NCI-H1105 (cell line): ENCODE measurements around the gene SESN1.
"Not testable (repeated sequence)": the region's sequence is repeated elsewhere in the genome, so short reads cannot be mapped to it uniquely, and the experiment has no call there.

Source experiments
- DNase-seq: peaks from one replicate; lab custom pipeline; 2025; lab: John Stamatoyannopoulos, UW

The SESN1 gene

DNA sequence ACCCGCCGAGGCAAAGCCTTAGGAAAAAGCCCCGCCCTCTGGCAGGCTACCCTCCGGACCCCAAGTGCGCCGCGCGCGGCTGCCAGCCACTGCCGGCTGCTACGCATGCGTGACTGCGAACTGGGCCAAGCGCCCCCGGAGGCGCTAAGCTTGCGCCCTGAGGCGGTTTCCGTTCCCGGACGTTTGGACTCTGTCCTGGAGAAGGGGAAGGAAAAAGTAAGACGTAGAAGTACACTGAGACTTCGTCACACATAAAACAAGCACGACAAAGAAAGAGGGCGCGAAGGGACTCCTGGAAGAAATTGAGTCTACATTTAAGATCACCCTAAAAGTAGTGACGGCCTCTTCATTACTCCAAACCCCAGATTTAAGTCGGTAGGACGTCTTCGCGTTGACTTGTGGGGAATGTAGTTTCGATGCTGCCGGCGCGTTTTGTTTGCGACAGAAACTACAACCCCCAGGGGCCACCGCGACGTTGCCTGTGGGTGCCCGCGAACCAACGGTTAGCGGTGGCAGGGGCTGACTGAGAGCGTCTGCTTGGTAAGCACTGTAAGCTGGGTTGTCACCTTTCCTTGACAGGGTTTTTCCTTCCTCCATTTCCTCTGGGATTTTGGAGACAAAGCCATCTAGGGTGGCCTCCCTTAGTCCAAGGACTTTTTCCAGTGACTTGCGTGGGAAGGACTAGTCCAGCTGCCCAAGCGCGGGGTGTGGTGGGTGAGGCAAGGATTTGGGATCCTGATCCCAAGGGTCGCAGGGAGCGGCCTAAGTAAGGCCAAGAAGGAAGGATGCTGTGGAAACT is 589 bp upstream of the SESN1 start, which contains the start of gene CEP57L1:
CEP57L1 (plus strand) TSS at position 472 of the 799 bp plus-strand sequence. CDS start 49,715 bp downstream, outside the sequence.
- peak; percentile 95 for DNase-seq

- no peak for DNase-seq
These were observed 772 bp downstream of the SESN1 start for GRCh38 chr6:109093732-109094415.

DNA sequence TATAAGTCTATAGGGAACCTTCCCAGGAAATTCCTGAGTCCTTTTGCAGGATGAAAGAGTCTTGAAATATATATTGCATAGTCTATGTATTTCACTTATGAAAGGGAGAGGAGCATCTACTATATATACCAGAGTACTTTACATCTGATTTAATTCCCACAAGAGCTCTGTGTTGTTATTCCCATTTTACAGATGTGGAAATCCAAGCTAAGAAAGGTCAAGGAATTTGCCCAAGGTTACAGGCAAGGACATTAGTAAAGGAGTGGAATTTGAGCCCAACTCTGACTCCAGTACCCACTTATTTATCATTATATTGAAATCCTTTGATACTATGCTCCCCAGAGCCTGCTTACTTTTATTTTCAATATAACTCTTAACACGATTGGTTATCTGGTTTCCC is 2.6 kb downstream of the SESN1 start:
- DNase-seq, result no peak

DNA sequence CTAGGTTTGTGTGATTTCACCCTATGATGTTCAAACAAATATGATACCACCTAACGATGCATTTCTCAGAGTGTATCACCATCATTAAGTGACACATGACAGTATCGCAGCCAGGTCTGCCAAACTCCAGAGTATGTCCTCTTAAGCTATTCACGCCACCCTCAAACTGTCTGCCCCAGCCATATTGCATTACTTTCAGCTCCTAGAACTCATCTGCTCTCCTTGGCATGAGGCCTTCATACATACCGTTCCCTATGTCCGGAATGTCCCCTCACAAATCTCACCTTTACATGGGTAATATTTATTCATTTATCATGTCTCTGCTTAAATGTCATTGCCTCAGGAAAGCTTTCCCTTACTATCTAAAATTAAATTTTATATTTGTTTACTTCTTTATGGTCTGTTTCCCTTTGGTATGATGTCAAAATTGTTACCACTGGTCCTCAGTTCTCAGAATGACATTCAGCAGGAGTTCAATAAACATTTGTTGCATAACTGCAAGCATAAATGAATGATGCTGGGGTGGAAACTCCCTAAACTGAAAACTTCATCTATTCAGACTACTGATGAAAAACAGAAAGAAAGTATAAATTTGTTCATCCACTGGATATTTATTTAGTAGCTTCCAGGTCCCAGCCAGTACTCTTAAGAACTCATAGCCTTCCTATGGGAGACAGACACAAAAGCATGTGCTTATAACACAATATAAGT is 3.2 kb downstream of the SESN1 start:
- DNase-seq, result no peak

- no peak for DNase-seq
These were observed 5.7 kb downstream of the SESN1 start for GRCh38 chr6:109088995-109089394.

- DNase-seq, result no peak
These were observed 6.9 kb downstream of the SESN1 start for GRCh38 chr6:109087661-109088264.

GRCh38 chr6:109084146-109084545 is 10.5 kb downstream of the SESN1 start:
- DNase-seq, result not testable (repeated sequence)

DNA sequence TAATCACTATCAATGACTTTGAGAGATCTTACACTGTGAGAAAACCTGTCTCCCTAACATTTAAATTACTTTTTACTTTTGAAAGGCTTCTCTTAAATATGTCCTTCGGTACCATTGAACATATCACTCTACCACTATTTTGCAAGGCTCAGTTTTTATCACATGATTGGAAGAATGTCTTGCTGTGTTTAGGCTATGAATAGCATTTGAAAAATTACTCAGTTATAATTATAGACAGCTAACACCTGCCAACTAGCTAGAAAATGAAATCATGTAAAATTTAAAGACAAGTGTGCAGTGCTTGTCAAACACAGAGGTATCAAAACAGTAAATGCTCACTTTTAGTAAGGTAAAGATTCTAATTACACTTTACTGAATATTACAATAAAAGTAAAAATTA is 11.0 kb downstream of the SESN1 start:
- no peak for DNase-seq

DNA sequence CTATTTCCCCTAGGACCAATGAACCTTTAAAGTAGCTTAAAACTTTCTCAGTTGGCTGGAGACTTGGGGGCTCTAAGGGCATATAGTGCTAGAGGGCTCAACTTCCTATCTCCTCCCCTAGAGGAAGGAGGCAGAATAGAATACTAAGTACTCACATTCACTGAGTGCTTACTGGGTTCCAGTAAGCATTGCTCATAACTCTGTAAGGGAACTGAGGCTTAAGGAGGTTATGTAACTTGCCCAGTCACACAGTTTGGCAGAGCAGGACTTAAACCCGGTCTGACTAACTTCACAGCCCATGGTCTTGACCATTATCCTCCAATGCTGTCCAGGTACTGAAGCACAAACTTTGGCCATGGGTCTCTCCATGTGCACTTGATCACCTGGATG is 12.5 kb downstream of the SESN1 start:
- DNase-seq, result no peak

DNA sequence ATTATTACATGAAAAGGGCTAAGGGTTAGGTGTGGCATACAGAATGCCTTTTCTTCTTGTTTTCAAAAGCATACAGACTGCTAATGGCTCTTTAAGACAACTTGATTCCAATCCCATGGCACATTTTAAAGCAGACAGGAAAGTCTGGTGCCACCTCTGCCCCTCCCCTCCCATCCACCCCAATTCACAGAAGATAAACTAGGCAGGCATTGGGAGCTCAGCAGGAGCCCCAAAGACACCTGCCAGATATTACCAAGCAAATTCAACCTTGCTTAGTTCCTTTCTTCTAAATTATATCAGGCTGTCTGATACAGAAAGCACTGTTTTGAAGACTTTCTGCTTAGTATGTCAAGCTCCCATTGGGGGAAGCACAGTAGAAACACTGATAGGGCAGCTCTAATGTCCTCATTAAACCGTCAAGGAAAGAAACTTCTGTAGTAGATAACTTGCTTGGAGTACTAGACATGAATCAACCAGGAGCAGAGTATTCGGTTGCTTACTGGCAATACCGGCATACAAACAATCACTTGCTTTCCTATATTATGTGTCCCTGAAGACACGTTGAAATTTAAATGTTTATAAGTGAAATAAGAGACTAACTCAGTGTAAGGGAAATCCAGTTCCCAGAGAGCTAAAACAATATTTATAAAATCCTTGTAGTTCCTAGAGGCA is 13.0 kb downstream of the SESN1 start:
- DNase-seq, result no peak

GRCh38 chr6:109081026-109081425 is 13.6 kb downstream of the SESN1 start:
- DNase-seq, result no peak

DNA sequence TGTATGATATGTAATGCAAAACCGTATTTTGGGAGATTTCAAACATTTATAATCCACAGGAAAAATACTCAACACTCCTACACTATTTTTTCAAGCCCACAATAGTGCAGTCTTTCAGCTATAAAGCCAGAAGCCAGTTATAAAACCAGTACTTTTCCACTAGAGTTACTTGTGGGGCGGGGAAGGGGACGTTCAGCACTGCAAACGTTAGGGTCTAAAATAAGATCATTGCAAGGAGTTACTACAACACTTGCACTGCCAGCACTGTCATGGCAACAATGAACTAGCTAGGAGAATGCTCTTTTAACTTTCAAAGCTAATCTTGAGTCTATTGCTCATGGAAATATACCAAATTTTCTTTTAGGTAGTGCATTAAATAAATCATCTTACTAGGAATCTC is 14.7 kb downstream of the SESN1 start:
- DNase-seq, result no peak

DNA sequence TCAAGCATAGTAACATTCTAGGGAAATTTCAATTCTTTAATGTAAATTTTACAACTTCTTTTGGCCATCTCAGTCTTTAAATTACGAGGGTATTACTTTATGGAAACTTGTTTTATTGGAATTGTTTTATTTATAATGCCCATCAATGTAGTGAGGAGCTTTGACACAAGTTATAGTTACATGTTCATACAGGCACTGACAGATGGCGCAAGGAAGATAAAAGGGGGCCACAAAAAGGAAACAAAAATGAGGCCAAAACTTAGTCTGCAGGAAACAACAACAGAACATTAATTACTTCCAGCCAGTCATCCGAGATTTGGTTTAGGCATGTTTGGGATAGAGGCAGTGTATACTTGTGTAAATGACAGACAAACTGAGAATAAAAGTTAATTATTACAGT is 18.3 kb downstream of the SESN1 start:
- DNase-seq, result no peak

DNA sequence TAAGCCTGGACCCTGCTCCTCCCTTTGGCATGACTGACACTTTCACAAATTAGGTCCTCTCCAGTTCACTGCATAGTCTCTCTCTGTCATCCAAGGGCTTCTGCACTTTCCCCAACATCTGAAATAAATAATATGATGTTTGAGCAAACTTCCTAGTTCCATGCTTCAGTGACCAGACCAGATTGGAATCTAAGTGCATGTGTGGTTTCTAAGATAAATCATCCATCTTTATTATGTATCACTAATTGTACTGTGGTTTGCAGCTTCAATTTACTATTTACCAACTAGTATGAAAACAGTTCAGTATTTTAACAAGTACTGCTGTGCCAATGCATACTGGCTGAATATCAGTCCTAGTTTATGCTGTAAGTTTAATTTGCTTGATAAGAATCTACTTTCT is 18.7 kb downstream of the SESN1 start:
- DNase-seq, result no peak

DNA sequence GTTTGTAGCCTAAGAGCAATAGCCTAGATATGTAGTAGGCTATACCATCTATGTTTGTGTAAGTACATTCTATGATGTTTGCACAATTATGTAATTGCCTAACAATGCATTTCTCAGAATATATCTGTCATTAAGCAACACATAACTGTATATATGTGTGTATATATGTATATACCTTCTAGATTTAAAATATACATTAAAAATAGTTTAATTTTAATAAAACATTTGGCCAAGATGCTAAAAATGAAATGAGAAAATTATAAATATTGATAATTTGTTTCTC is 20.6 kb downstream of the SESN1 start:
- no peak for DNase-seq

GRCh38 chr6:109073344-109074132 is 21.1 kb downstream of the SESN1 start:
- peak; percentile 42 for DNase-seq

GRCh38 chr6:109071125-109071917 is 23.3 kb downstream of the SESN1 start:
- no peak for DNase-seq

DNA sequence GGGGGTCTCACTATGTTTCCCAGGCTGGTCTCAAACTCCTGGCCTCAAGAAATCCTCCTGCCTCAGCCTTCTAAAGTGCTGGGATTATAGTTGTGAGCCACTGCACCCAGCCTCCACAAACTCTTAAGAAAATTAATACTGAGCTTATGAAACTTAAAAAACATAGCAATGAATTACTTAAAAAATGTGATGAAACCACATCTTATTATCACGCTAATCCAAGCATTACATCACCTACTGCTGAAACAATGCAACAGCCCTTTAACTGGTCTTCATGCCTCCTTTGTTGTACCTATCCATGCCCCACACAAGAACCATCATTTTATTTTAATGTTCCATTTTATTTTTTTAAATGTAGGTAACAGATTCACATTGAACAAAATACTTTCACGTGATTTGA is 24.9 kb downstream of the SESN1 start:
- DNase-seq, result no peak

DNA sequence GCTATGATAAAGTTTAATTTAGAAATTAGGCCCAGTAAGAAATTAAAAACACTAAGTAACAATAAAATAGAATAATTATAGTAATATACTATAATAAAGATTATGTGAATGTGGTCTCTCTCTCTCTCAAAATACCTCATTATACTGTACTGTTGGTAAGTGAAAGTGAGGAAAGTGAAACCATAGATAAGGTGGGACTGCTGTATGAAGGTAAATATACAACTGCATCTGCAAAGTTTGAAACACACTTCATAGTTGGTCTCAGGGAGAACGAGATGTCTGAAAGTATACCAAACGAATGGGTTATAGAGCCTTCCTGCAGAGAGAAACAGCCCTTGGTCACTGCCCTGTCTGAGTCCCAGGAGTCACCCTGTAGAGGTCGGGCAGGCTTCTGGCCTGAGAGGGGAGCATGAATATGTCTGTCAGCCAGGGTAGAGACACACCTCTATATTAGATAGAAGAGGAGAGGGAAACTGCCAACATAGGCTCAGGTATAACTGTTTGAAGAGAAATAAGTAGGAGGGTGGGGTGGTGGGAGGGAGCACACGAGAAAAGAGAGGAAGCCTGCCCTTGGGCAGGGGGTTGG is 31.8 kb downstream of the SESN1 start:
- no peak for DNase-seq

DNA sequence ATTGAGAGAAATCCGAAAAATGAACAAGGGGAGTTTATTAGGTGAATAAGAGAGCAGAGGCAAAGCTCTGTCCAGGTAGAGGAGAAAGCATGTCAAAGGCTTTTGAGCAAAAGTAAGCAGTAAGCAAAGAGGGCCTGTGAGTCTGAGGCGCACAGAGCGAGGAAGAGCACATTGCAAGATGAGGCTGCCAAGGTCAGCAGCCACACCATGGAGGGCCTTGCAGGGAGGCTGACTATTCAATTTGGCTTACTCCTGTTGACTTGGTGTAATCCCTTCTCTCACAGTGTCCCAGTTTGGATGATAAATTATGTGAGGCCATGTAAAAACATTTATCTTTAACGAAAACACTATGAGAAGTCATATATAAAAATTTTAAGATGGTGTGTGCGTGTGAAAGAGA is 32.4 kb downstream of the SESN1 start:
- no peak for DNase-seq
